ENCODE results near the gene NF1. TPM values are rescaled to one million over a fixed set of nuclear protein-coding genes. Genes with fewer than 3 reads are reported as not detected.
A peak's percentile ranks its signal among the peaks of the same experiment; 100 is the strongest.

The NF1 gene
- total RNA-seq, 1 donor from 2014 or later: 36.8 TPM

- H3K4me3 Mint-ChIP-seq (ENCODE audit: low read depth): no peak overlapping the region
- H3K4me1 Mint-ChIP-seq (ENCODE audit: low read depth): no peaks in the 10 kb centered on the region
- peaks cover 31% of the 10 kb centered on the region for H3K27me3 Mint-ChIP-seq (ENCODE audit: low read depth)
- H3K27ac Mint-ChIP-seq: no peak overlapping the region
- DNase-seq (ENCODE audit: low spot score): no peak
- intact Hi-C loops (cut with micrococcal nuclease): loop anchor here (5.0 kb wide), 1 partner anchor 141 kb away; no protein-coding TSS in a partner anchor
- H3K36me3 Mint-ChIP-seq (ENCODE audit: low read depth): no peaks in the 10 kb centered on the region
- H3K9me3 Mint-ChIP-seq: no peaks in the 10 kb centered on the region
Measured at GRCh38 chr17:31386542-31387075, 291.8 kb downstream of the NF1 start.

- H3K4me1 Mint-ChIP-seq (ENCODE audit: low read depth): no peaks in the 10 kb centered on the region
- H3K36me3 Mint-ChIP-seq (ENCODE audit: low read depth): no peaks in the 10 kb centered on the region
- H3K27ac Mint-ChIP-seq: no peak overlapping the region
- no peak overlapping the region for H3K4me3 Mint-ChIP-seq (ENCODE audit: low read depth)
- H3K27me3 Mint-ChIP-seq (ENCODE audit: low read depth): peaks cover 35% of the 10 kb centered on the region
- no peak for DNase-seq (ENCODE audit: low spot score)
- intact Hi-C loops (cut with micrococcal nuclease): loop anchor here (5.0 kb wide), 1 partner anchor 140 kb away; no protein-coding TSS in a partner anchor
- H3K9me3 Mint-ChIP-seq: no peaks in the 10 kb centered on the region
Measured at GRCh38 chr17:31387438-31387837, 292.7 kb downstream of the NF1 start.

- no peaks in the 10 kb centered on the region for H3K9me3 Mint-ChIP-seq
- peaks cover 43% of the 10 kb centered on the region for H3K27me3 Mint-ChIP-seq (ENCODE audit: low read depth)
- intact Hi-C loops (cut with micrococcal nuclease): loop anchor here (5.0 kb wide), 1 partner anchor 139 kb away; no protein-coding TSS in a partner anchor
- H3K36me3 Mint-ChIP-seq (ENCODE audit: low read depth): no peaks in the 10 kb centered on the region
- H3K27ac Mint-ChIP-seq: no peak overlapping the region
- no peak for DNase-seq (ENCODE audit: low spot score)
- H3K4me3 Mint-ChIP-seq (ENCODE audit: low read depth): no peak overlapping the region
- no peaks in the 10 kb centered on the region for H3K4me1 Mint-ChIP-seq (ENCODE audit: low read depth)
Measured at GRCh38 chr17:31388351-31388750, 293.6 kb downstream of the NF1 start.

GRCh38 chr17:31388770-31389656, 294.2 kb downstream of the NF1 start:
- no peaks in the 10 kb centered on the region for H3K4me1 Mint-ChIP-seq (ENCODE audit: low read depth)
- no peak overlapping the region for H3K4me3 Mint-ChIP-seq (ENCODE audit: low read depth)
- DNase-seq (ENCODE audit: low spot score): no peak
- no peaks in the 10 kb centered on the region for H3K36me3 Mint-ChIP-seq (ENCODE audit: low read depth)
- H3K9me3 Mint-ChIP-seq: no peaks in the 10 kb centered on the region
- peaks cover 48% of the 10 kb centered on the region for H3K27me3 Mint-ChIP-seq (ENCODE audit: low read depth)
- no peak overlapping the region for H3K27ac Mint-ChIP-seq
- intact Hi-C loops (cut with micrococcal nuclease): loop anchor here (5.0 kb wide), 1 partner anchor 138 kb away; no protein-coding TSS in a partner anchor

- intact Hi-C loops (cut with micrococcal nuclease): loop anchor here (5.0 kb wide), 1 partner anchor 137 kb away; no protein-coding TSS in a partner anchor
- Mint-ChIP-seq H3K4me1 (ENCODE audit: low read depth) (no peaks in the 10 kb centered on the region), H3K4me3 (ENCODE audit: low read depth) (peak overlapping the region; percentile 66), H3K9me3 (no peaks in the 10 kb centered on the region), H3K27me3 (ENCODE audit: low read depth) (peaks cover 54% of the 10 kb centered on the region), H3K36me3 (ENCODE audit: low read depth) (no peaks in the 10 kb centered on the region), H3K27ac (no peak overlapping the region)
- no peak for DNase-seq (ENCODE audit: low spot score)
Measured at GRCh38 chr17:31389657-31390381, 295.0 kb downstream of the NF1 start.

GRCh38 chr17:31390426-31390747, 295.6 kb downstream of the NF1 start:
- H3K27ac Mint-ChIP-seq: no peak overlapping the region
- peak overlapping the region; percentile 66 for H3K4me3 Mint-ChIP-seq (ENCODE audit: low read depth)

GRCh38 chr17:31390748-31391495, 296.1 kb downstream of the NF1 start:
- no peak overlapping the region for H3K27ac Mint-ChIP-seq
- DNase-seq (ENCODE audit: low spot score): no peak
- intact Hi-C loops (cut with micrococcal nuclease): no loop called here
- H3K4me3 Mint-ChIP-seq (ENCODE audit: low read depth): peak overlapping the region; percentile 71
- no peaks in the 10 kb centered on the region for H3K36me3 Mint-ChIP-seq (ENCODE audit: low read depth)
- H3K4me1 Mint-ChIP-seq (ENCODE audit: low read depth): no peaks in the 10 kb centered on the region
- peaks cover 60% of the 10 kb centered on the region for H3K27me3 Mint-ChIP-seq (ENCODE audit: low read depth)
- H3K9me3 Mint-ChIP-seq: no peaks in the 10 kb centered on the region

More at GRCh38 chr17:31390426-31390747, 295.6 kb downstream of the NF1 start:
- intact Hi-C loops (cut with micrococcal nuclease): no loop called here
- peaks cover 56% of the 10 kb centered on the region for H3K27me3 Mint-ChIP-seq (ENCODE audit: low read depth)
- H3K36me3 Mint-ChIP-seq (ENCODE audit: low read depth): no peaks in the 10 kb centered on the region
- H3K9me3 Mint-ChIP-seq: no peaks in the 10 kb centered on the region
- DNase-seq (ENCODE audit: low spot score): no peak
- no peaks in the 10 kb centered on the region for H3K4me1 Mint-ChIP-seq (ENCODE audit: low read depth)

GRCh38 chr17:31391496-31391949, 296.7 kb downstream of the NF1 start, which contains the start of gene RAB11FIP4:
TSS of gene RAB11FIP4 (plus strand) at chr17:31391675. CDS start at chr17:31391853, 178 bp downstream.
- Mint-ChIP-seq H3K36me3 (ENCODE audit: low read depth) (no peaks in the 10 kb centered on the region), H3K27me3 (ENCODE audit: low read depth) (peaks cover 61% of the 10 kb centered on the region), H3K27ac (no peak within 1 kb of the TSS), H3K4me1 (ENCODE audit: low read depth) (no peaks in the 10 kb centered on the region), H3K9me3 (no peaks in the 10 kb centered on the region), H3K4me3 (ENCODE audit: low read depth) (peak within 1 kb of the TSS; percentile 71)
- intact Hi-C loops (cut with micrococcal nuclease): no loop called here
- DNase-seq (ENCODE audit: low spot score): no peak

GRCh38 chr17:31392002-31392855, 297.5 kb downstream of the NF1 start:
- DNase-seq (ENCODE audit: low spot score): no peak
- Mint-ChIP-seq H3K36me3 (ENCODE audit: low read depth) (no peaks in the 10 kb centered on the region), H3K9me3 (no peaks in the 10 kb centered on the region), H3K4me3 (ENCODE audit: low read depth) (peak overlapping the region; percentile 47), H3K27me3 (ENCODE audit: low read depth) (peaks cover 62% of the 10 kb centered on the region), H3K4me1 (ENCODE audit: low read depth) (no peaks in the 10 kb centered on the region), H3K27ac (no peak overlapping the region)
- intact Hi-C loops (cut with micrococcal nuclease): no loop called here

GRCh38 chr17:31392856-31393748, 298.3 kb downstream of the NF1 start:
- H3K36me3 Mint-ChIP-seq (ENCODE audit: low read depth): no peaks in the 10 kb centered on the region
- no peaks in the 10 kb centered on the region for H3K9me3 Mint-ChIP-seq
- peaks cover 59% of the 10 kb centered on the region for H3K27me3 Mint-ChIP-seq (ENCODE audit: low read depth)
- peak overlapping the region; percentile 47 for H3K4me3 Mint-ChIP-seq (ENCODE audit: low read depth)
- H3K4me1 Mint-ChIP-seq (ENCODE audit: low read depth): no peaks in the 10 kb centered on the region
- no peak overlapping the region for H3K27ac Mint-ChIP-seq
- intact Hi-C loops (cut with micrococcal nuclease): no loop called here
- no peak for DNase-seq (ENCODE audit: low spot score)

GRCh38 chr17:31393749-31394146, 299.0 kb downstream of the NF1 start:
- H3K4me3 Mint-ChIP-seq (ENCODE audit: low read depth): peak overlapping the region; percentile 47
- DNase-seq (ENCODE audit: low spot score): no peak
- H3K4me1 Mint-ChIP-seq (ENCODE audit: low read depth): no peaks in the 10 kb centered on the region
- peaks cover 56% of the 10 kb centered on the region for H3K27me3 Mint-ChIP-seq (ENCODE audit: low read depth)
- H3K27ac Mint-ChIP-seq: no peak overlapping the region
- intact Hi-C loops (cut with micrococcal nuclease): no loop called here
- no peaks in the 10 kb centered on the region for H3K9me3 Mint-ChIP-seq
- no peaks in the 10 kb centered on the region for H3K36me3 Mint-ChIP-seq (ENCODE audit: low read depth)
